ENCODE measurements around the gene NDUFB5.
A peak's percentile ranks its signal among the peaks of the same experiment; 100 is the strongest.

The NDUFB5 gene

DNA sequence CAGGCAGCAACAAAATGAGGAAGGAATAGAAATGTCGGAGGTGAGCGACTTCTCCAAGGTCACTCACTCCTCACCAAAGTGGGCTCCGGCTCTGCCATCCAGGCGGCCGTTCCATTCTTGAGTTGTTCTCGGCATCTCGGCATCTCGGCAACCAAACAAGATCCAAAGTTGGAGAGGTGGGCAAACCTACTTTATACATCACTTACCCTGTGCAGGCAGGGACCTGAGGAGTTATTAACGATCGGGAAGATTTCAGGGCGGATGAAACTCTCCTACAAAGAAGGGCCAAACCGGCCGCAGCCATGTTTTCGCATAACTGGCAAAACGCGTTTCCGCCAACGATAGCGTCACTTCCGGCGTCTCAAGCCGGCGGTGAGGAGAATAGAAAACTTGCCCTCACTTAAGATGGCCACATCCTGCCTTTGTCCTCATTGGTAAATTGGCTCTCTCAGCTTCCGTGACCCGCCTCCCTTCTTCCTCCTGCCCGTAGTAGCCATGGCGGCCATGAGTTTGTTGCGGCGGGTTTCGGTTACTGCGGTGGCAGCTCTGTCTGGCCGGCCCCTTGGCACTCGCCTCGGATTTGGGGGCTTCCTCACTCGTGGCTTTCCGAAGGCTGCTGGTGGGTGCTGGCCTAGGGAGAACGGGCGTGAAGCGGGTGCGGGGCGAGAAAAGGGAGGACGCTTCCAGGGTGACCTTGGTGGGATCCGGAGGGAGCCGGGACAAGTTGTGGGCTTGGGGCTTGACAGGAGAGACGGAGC is at the start of gene NDUFB5, which contains the start of gene MRPL47:
Gene NDUFB5 (plus strand): TSS at position 474 of the 758 bp plus-strand sequence. CDS start 22 bp downstream, at position 496.
Gene MRPL47 (minus strand): TSS at position 318 of the 758 bp plus-strand sequence. CDS start 14 bp downstream, at position 304.
- DNase-seq (ENCODE audit: low read depth): peak; percentile 97

DNA sequence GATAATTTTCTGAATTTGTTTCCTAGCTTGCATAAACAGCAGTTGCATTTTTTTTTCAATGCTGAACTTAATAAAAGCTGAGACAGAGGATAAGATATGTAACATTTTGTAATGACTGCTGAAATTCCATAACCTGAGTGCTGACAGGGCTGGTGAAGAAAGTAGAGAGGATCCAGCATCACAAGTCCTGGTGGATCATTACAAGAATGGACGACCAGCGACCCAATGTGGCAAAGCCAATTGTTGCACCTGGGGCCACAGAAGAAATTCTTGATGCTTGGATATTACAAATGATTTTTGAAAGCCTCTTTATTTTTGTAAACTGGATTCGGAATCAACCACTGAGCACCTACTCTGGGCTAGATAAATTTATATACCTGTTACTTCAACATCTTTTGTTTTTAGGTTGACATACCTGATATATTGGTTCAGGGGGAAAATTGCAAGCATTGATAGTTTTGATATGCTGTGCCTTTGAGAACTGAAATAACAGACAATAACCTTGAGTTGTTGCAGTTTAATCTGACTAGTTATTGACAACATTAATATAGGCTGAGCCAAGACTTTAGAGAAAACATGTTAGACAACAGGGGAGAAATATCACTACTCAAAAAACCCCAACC is 45.7 kb upstream of the NDUFB5 start:
- peak; percentile 55 for DNase-seq (ENCODE audit: low read depth)

DNA sequence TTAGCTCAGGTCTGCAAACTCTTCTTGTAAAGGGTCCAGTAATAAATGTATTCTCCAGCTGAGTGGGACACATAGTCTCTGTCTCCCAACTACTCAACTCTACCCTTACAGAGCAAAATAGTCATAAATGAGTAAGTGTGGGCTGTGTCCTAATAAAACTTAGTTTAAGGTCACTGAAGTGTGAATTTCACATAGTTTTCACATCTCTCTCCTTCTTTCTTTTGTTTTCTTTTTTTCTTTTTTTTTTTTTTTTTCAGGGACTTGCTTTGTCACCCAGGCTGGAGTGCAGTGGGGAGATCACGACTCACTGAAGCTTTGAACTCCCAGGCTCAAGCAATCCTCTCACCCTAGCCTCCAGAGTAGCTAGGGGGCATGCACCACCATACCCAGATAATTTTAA is 43.8 kb upstream of the NDUFB5 start:
- no peak for DNase-seq (ENCODE audit: low read depth)

DNA sequence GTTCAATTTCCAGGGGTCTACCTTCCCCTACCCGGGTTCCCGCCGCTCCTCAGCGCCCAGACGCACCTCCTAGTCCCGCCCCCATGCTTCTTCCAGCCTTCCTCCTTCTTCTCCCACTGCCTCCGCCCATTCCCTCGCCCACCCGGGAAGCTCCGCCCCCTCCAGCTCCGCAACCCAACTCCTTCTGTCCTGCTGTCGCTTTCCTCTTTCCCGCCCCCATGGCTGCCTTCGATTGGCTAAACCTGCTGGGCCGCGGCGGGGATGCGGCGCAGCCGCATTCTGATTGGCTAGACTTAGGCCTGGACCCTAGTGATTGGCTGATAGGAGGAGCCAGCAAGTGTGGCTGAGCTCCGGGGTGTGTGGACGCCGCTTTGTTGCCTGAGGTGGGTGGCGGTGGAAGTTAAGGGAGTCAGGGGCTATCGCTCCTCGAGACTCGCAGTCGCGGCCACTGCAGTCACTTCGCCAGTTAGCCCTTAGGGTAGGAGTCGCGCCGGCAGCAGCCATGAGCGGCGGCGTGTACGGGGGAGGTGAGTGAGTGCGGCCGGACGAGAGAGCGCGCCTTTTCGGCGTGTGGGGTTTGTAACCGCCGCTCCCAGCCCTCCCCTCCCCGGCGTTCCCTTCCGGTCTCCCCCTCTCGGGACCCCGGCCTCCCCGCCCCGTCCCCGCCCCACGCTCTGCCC is 41.9 kb upstream of the NDUFB5 start, which contains the start of gene ACTL6A:
Gene ACTL6A (plus strand): TSS at position 336 of the 680 bp plus-strand sequence. CDS start 167 bp downstream, at position 503.
- peak; percentile 99 for DNase-seq (ENCODE audit: low read depth)

DNA sequence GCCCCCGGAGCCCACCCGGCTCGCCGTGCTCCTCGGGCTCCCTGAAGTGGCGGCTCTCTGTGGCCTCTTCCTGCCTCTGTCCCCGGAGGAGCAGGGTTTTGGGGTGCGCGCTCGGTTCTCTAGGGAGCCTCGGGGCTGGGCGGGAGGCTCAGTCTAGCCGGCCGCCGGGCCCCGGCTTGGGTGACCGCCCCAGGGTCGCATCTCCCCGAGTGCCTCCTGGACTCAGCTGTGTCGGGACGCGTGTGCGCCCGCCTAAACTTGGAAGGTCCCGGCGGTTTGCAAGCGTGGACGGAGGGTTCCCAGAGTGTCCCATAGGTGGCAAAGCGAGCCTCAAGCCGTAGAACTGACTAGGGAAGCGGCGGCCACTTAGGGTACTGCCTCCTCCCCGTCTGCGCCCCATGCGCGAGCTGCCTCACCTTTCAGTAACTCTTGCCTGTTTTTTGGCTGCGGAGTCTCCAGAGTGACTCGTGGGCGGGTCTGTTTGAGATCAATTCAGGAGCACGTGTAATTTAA is 41.3 kb upstream of the NDUFB5 start:
- peak; percentile 31 for DNase-seq (ENCODE audit: low read depth)

DNA sequence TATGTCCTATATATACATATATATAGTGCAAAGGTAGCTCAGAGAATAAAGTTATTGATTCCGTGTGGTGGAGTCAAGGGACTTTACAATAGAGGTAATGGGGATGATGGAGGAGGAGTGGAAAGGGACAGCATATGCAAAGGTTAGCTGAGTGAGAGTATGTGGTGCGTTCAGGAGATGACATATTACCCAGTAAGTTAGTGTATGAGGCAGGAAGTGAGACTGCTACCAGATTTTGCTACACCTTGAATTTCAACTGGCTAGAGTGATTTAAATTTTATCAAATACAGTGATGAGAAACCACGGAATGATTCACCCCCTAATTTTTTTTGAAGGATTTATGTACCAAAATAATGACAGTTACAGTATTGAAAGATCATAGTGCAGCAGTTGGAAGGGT is 39.1 kb upstream of the NDUFB5 start:
- no peak for DNase-seq (ENCODE audit: low read depth)

DNA sequence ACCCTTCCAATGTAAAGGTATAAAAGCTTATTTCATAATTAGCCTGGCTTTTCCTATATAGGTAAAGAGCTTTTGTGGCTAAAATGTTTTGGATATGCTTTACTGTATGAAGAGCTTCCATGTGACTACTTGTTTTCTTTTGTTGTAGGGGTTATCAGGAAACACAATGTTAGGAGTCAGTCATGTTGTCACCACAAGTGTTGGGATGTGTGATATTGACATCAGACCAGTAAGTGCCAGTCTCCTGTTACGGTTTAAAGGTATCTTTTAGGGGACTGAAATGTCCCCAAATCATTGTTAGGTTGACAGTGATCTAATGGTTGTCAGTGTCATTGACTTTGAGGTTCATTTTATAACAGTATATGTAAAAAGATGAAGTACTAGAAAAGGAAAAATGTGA is 23.6 kb upstream of the NDUFB5 start:
- DNase-seq (ENCODE audit: low read depth): no peak

DNA sequence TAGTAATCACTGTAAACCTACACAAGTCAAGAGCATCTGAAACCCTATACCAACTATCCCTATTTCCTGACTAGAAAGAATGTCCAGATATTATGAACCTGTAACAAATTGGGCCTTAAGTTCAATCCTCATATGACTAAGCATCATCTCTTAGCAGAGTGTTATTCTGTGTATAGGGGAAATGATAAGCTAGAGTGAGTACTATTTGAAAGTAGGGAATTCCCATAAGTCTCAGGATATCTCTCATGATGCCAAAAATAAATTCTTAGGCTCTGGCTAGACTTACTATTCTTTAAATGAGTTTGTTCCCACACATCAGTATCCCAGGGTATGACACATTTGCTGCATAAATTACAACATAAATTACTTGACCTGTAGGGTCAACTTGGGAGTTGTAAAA is 15.5 kb upstream of the NDUFB5 start:
- DNase-seq (ENCODE audit: low read depth): no peak

DNA sequence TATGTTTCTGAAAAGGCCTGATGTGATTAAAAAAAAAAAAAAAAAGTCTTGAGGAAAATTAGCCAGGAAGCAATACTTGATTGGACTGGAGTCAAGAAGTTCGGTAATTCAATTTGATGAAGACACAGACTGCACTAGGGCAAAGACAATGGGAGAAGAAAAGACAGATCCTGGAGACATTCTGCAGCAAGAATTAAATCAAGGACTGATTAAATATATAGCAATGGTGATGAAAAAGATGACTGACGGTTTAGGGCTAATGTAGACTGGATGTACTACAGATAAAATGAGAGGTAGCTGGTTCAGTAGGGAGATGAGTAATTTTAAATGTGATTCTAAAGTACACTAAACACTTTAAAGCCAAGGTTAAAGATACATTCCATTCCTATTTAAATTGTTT is 13.9 kb upstream of the NDUFB5 start:
- DNase-seq (ENCODE audit: low read depth): no peak

DNA sequence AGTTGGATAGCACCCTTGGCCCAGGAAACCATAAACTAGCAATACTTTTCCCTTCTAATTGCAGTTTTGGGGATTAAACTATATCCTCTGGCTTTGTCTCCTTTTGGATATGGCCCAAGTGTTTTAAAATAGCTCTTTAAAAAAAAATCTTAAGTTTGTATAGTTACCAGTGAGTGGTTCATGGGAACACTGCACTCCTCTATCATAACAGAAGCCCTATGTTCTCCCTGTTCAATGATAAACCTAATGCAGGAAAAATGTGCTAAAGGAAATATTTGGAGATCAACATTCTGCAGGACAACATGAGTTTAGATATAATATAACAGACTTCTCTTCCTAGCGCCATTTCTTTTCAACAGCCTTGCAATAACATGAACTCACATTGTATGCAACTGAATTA is 13.3 kb upstream of the NDUFB5 start:
- DNase-seq (ENCODE audit: low read depth): no peak

DNA sequence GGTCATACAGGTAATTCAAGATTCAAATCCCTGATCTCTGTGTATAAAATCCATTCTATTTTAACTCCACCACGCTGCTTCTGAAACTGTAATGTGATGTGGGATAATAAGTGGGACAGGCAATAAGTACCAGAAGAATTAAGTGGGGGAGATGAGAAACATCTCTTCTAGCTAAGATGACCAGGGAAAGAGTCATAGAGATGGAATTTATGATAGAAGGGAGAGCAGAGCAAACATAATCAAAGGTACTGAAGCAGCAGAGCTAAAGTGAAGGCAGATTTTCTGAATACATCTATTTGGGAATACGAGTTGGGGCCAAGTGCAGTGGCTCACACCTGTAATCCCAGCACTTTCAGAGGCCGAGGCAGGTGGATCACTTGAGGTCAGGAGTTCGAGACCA is 5.1 kb upstream of the NDUFB5 start:
- DNase-seq (ENCODE audit: low read depth): no peak

DNA sequence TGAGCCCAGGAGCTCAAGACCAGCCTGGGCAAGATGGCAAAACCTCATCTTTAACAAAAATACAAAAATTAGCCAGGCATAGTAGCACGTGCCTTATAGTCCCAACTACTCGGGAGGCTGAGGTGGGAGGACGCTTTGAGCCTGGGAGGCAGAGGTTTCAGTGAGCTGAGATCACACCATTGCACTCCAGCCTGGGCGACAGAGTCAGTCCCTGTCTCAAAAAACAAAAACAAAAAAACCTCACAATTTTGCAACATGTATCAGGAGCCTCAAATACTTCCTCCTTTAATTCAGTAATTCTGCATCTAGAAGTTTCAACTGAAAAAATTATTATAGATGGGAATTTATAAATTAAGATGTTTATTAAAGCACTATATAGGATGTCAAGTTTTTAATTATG is 1.3 kb upstream of the NDUFB5 start:
- DNase-seq (ENCODE audit: low read depth): no peak

DNA sequence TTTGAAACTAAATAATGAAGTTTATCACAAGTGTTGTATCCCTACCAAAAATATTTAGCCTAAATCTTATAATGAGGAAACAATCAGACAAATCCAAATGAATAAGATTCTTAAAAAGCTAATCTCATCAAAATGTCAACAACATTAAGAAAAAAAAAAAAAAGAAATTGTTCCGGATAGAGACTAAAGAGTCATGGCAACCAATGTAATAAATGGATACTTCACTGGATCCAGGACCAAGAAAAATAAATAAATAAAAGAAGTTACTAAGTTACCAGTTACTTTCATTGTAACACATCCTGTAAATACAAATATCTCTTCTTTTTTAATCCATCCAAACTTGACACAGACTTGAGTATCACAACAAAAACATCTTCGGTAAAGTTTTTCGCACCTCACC is 763 bp upstream of the NDUFB5 start:
- DNase-seq (ENCODE audit: low read depth): no peak

DNA sequence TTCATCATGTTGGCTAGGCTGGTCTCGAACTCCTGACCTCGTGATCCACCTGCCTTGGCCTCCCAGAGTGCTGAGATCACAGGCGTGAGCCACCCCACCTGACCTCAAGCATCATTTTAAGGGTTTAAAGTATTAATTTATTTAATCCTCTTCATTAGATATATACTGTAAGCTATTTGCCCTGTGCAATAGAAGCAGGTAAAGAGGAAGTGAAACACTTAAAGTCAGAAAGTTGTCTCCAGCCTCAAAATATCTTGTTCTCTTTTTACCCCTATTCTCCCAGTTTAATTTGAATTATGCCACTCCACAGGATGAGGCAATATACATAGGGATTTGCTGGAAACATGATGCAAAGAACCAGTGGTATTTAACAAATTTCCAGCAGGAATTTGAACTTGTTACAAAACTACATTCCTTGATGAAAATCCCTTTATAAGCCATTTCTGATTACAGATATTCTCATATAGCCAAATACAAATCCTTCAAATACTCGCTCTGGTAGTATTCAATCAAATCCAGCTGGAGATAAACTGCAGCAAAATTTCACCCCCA is 2.0 kb downstream of the NDUFB5 start:
- DNase-seq (ENCODE audit: low read depth): no peak

DNA sequence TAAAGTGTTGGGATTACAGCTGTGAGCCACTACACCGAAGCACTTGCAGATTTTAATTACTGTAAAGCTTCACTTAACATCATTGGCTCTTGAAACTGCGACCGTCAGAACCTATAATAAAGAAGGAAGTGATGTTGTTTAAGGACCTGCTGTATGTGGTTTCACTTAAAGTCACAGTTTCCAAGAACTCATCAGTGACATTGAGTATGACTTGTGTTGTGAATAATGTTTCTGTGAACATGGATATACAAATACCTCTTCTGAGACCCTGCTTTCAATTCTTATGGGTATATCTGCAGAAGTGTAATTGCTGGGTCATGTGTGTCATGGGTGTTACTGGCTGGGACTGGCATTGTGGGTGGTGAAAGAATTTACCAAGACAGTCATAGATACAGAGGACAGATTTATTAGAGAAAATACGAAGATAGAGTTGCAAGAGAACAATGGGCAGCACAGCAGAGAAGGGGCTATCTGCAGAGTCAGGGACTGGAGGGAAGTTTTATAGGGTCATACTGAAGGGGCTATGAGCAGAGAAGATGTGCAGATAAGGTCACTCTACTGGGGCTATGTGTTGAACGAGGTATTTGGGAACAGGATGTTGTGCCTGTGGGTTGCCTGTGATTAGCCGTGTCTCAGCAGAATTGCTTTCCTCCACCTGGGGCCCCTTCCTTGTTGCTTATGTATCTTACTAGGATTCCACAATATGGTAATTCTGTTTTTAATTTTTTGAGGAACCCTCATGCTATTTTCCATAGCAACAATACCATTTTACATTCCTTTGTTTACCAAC is 4.5 kb downstream of the NDUFB5 start:
- DNase-seq (ENCODE audit: low read depth): no peak

DNA sequence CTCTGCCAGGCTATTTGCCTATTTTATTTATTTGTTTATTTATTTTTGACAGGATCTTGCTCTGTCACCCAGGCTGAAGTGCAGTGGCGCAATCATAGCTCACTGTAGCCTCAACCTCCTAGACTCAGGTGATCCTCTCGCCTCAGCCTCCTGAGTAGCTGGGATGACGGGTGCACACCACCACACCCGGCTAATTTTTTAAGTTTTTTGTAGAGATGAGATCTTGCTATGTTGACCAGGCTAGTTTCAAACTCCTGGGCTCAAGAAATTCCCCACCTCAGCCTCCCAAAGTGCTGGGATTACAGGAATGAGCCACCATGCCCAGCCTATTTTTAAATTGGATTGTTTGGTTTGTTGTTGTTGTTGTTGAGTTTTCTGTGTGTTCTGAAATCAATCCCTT is 5.5 kb downstream of the NDUFB5 start:
- no peak for DNase-seq (ENCODE audit: low read depth)

DNA sequence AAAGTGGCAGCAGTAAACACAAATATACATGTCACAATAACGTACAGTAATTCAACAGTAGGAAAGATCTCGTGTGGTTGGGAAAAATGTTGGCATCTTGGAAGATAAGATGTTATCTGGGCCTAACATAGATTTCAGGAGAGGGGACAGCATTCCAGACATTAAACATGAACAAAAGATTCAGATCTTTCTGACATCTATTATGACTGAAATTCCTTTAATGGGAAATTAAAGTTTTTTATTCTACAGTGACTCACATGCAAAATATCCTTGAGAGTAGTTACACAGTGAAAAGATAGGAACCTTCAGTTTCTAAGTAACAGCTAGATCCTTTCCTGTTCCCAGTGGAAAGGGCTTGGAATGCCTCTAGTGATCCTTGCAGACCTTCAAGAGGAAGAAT is 9.2 kb downstream of the NDUFB5 start:
- DNase-seq (ENCODE audit: low read depth): no peak

DNA sequence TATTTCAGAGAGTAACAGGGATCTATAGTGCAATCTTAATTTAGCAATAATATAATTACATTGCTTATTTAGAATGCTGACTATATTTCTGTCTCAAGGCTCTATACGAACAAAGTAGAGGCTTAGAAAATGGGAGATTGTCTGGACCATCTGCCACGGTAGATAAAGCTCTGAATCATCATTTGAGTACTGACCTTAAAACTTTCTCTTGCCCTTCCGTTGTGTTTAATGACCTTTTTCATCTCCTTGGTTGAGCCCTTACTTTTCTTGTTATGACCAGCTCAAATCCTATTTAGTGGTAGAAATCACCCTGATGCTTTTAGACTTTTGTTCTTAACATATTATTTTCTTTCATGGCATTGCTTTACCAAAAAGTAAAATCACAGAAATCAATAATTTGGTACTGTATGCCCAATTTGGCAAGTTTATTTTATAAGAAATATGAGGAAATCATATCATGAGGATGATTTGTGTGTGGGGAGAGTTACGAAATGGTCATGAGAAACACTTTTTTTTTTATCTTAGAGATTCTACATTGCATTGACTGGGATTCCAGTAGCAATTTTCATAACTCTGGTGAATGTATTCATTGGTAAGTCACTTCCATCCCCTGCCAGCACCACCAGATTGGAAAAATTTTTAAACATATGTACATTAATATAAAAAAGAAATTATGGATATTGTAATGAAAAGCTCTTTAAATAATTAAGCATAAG is 11.0 kb downstream of the NDUFB5 start:
- DNase-seq (ENCODE audit: low read depth): no peak

DNA sequence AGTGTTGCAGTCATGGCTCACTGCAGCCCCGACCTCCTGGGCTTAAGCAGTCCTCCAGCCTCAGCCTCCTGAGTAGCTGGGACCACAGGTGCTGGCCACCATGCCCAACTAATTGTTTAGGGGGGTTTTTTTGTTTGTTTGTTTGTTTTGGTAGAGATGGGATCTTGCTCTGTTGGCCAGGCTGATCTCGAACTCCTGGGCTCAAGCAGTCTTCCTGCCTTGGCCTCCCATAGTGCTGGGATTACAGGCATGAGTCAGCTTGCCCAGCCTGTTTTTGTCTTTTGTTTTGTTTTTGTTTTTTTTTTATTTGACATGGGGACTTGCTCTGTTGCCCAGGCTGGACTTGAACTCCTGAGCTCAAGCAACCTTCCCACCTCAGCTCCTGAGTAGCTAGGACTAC is 17.4 kb downstream of the NDUFB5 start:
- DNase-seq (ENCODE audit: low read depth): no peak

DNA sequence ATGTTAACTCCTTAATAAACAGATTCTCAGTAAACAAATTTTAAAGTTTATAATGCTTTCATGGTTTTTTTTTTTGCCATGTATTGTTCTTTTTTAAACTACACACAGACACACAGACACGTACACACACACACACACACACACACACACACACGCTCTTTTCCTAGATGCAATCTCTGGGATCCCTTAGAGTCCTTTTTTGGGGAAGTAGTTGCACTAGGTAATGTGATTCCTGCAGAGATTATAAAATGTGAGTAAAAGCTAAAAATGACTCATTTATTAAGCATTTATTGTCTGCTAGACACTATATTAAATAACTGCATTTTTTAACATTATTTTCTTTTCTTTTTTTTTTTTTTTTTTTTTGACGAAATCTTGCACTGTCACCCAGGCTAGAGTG is 19.9 kb downstream of the NDUFB5 start:
- no peak for DNase-seq (ENCODE audit: low read depth)
